ENCODE measurements around the gene DKKL1. TPM values are rescaled to one million over a fixed set of nuclear protein-coding genes. Genes with fewer than 3 reads are reported as not detected.

DKKL1 gene
- total RNA-seq = 0.14 TPM in 1 of 2 replicates, not detected in the other

GRCh38 chr19:49363268-49364082 is at the start of gene DKKL1:
DKKL1 (plus strand) TSS chr19:49363877; CDS start chr19:49363999, 122 bp downstream.

GRCh38 chr19:49324801-49325576 is 38.7 kb upstream of the DKKL1 start, which contains the start of gene SLC6A16:
SLC6A16 (minus strand) TSS chr19:49325191; CDS start chr19:49311347, 13,844 bp downstream.

DNA sequence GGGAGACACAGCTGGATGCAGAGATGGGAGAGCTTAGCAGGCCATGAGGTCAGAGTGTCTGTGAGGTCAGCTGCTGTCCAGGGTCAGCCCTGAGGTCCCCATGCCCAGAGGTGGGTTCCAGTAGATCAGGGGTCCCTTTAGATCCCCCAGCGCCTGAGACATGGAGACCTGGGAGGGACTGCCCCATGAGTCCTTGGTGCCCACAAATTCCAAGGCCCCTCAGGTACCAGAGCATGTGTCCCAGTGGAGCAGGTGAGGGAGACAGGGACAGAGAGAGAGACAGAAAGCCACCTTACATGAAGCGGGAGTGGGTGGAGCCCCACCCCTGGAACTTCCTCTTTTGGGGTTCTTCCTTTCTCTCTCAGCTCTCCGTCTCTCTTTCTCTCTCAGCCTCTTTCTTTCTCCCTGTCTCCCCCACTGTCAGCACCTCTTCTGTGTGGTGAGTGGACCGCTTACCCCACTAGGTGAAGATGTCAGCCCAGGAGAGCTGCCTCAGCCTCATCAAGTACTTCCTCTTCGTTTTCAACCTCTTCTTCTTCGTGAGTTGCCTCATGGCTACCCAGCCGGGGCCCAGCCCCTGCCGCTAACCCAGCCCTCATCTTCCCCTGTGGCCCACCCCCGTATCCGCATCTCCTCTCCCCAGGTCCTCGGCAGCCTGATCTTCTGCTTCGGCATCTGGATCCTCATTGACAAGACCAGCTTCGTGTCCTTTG is 28.4 kb upstream of the DKKL1 start, which contains the start of gene CD37:
Gene CD37, plus strand, starts transcription at position 336 of the 713 bp plus-strand sequence. Its CDS starts 135 bp downstream, at position 471.

GRCh38 chr19:49362048-49362928 is 1.4 kb upstream of the DKKL1 start, which contains the start of gene TEAD2:
TEAD2 (minus strand) TSS chr19:49362416; CDS start chr19:49360075, 2,341 bp downstream.

DNA sequence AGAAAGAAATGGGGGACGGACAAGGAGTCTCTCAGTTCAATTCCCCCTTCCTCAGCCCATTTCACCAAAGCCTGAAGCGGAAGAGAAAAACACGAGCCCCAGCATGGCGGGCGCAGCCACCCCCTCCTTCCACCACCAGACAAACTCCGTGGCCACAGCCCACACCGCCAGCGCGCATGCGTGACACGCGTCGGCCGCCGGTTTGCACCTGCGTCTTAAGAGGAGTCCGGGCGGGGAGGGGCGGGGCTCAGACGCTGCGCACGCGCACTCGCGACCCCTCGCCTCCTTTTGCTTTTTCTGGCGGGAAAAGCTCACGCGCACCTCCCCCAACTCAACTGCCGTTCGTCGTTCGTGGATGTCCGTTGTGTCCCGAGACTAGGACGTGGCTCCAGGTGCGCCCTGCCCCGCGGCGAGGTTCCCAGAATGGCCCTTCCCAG is 24.3 kb downstream of the DKKL1 start, which contains the start of gene KASH5:
Gene KASH5, plus strand, starts transcription at position 314 of the 437 bp plus-strand sequence. CDS start 2,635 bp downstream, outside the sequence.

DNA sequence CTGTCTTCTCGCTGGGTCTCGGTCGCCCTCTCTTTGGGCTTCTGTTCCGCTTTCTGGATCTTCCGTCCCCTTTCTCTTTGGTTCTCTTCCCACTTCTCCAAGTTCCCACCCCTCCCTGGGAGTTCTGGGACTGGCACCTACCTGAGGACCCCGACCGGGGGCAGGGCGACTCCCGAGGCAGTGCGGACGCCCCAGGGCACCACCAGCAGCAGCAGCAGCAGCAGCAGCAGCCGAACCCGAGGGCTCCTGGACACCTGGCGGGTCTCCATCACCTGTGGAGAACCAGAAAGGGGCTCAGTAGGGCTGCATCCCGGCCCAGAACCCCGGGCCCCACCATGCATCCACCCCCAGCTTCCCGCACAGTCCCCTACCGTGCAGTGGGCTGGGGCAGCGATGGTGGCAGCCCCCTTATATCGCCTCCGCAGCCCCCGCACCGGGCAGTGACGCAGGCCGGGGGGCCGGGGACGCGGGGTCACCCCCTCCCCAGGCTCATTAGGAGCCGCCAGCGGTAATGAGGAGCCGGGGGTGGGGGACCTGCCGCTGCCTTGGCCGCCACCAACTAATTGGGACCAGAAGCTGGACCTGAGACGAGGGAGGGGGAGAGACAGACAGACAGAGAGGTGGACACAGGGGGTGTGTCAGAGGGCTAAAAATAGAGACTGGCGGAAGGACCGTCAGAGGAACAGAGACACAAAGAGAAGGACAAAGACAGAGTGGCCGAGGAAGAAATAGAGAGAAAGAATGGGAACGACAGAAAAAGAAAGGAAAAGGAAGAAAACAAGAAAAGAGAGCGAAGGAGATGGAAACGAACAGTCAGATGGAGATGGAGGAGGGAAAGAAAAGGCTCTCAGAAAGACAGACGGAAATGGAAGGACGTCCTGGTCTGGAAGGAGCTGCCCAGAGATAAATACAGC is 59.7 kb downstream of the DKKL1 start, which contains the start of gene PTH2:
Gene PTH2, minus strand, starts transcription at position 371 of the 914 bp plus-strand sequence. Its CDS starts 102 bp downstream, at position 269.

Other genes starting within 250 kb of the DKKL1 start
- gene LIN7B, start 249.5 kb upstream of the DKKL1 start, total RNA-seq = 8.9 and 11.0 TPM in 2 replicates
- 0.28 and 0.83 TPM in 2 replicates for gene C19orf73, start 244.7 kb upstream of the DKKL1 start, total RNA-seq
- gene PPFIA3, start 244.3 kb upstream of the DKKL1 start, total RNA-seq = 1.4 and 1.6 TPM in 2 replicates
- 0.09 TPM in 1 of 2 replicates, not detected in the other for gene HRC, start 208.5 kb upstream of the DKKL1 start, total RNA-seq
- 9.1 and 16.5 TPM in 2 replicates for gene TRPM4, start 206.1 kb upstream of the DKKL1 start, total RNA-seq
- 0.09 TPM in 1 of 2 replicates, not detected in the other for gene SLC6A16, start 38.7 kb upstream of the DKKL1 start, total RNA-seq
- not detected in 2 replicates for gene CD37, start 28.5 kb upstream of the DKKL1 start, total RNA-seq
- 15.9 and 16.4 TPM in 2 replicates for gene TEAD2, start 1.5 kb upstream of the DKKL1 start, total RNA-seq
- not detected in 2 replicates for gene KASH5, start 24.4 kb downstream of the DKKL1 start, total RNA-seq
- not detected in 2 replicates for gene PTH2, start 59.6 kb downstream of the DKKL1 start, total RNA-seq
- gene GFY, start 61.5 kb downstream of the DKKL1 start, total RNA-seq = not detected in 2 replicates
- not detected in 2 replicates for gene SLC17A7, start 77.7 kb downstream of the DKKL1 start, total RNA-seq
- gene PIH1D1, start 87.9 kb downstream of the DKKL1 start, total RNA-seq = 116 and 119 TPM in 2 replicates
- gene ALDH16A1, start 89.3 kb downstream of the DKKL1 start, total RNA-seq = 14.6 and 19.9 TPM in 2 replicates
- gene FLT3LG, start 110.3 kb downstream of the DKKL1 start, total RNA-seq = 2.8 and 3.4 TPM in 2 replicates
- gene RPL13A, start 123.7 kb downstream of the DKKL1 start, total RNA-seq = 3,737 and 4,063 TPM in 2 replicates
- 4,212 and 4,389 TPM in 2 replicates for gene RPS11, start 132.6 kb downstream of the DKKL1 start, total RNA-seq
- 31.9 and 39.8 TPM in 2 replicates for gene FCGRT, start 148.8 kb downstream of the DKKL1 start, total RNA-seq
- gene RCN3, start 164.1 kb downstream of the DKKL1 start, total RNA-seq = 290 and 398 TPM in 2 replicates
- gene NOSIP, start 216.7 kb downstream of the DKKL1 start, total RNA-seq = 64.4 and 81.6 TPM in 2 replicates
- gene PRRG2, start 217.4 kb downstream of the DKKL1 start, total RNA-seq = 0.43 and 0.83 TPM in 2 replicates
- gene PRR12, start 227.3 kb downstream of the DKKL1 start, total RNA-seq = 0.71 and 1.1 TPM in 2 replicates

All from smooth muscle cell of bladder (primary cell).